Naive B cell (primary cell): ENCODE data around the gene SELPLG. TPM values are rescaled to one million over a fixed set of nuclear protein-coding genes. Genes with fewer than 3 reads are reported as not detected.
A peak's percentile ranks its signal among the peaks of the same experiment; 100 is the strongest.
"Not testable (repeated sequence)": the region's sequence is repeated elsewhere in the genome, so short reads cannot be mapped to it uniquely, and the experiment has no call there.

ENCODE experiments used
- ATAC-seq, 2 donors: fragments of 150-1000 bp; cut with Tn5 transposase; 2 replicates each; pipeline ENCODE4 v1.10.0; 2021; ENCODE audit warnings: low read depth in 2 of 2, mild to moderate bottlenecking in 2 of 2, moderate library complexity in 2 of 2
- DNase-seq: peaks from one replicate; pipeline ENCODE4 v3.0.0; 2022
- H3K27ac Mint-ChIP-seq, 6 donors: one replicate each; pipeline ENCODE4 v1.8.0; 2020 to 2022; ENCODE audit warnings: mild to moderate bottlenecking in 6 of 6, mixed read lengths in 6 of 6, moderate library complexity in 5 of 6, inconsistent platforms in 2 of 6
- H3K27me3 Mint-ChIP-seq, 3 donors: one replicate each; pipeline ENCODE4 v1.8.0; 2021 to 2022; ENCODE audit warnings: mixed read lengths in 3 of 3, mild to moderate bottlenecking in 1 of 3
- H3K36me3 Mint-ChIP-seq, 2 donors: one replicate each; pipeline ENCODE4 v1.8.0; 2020 to 2022; ENCODE audit warnings: mixed read lengths in 2 of 2, inconsistent platforms in 1 of 2, mild to moderate bottlenecking in 1 of 2
- H3K4me1 Mint-ChIP-seq, 3 donors: one replicate each; pipeline ENCODE4 v1.8.0; 2020 to 2022; ENCODE audit warnings: mixed read lengths in 3 of 3, inconsistent platforms in 1 of 3, mild to moderate bottlenecking in 1 of 3, moderate library complexity in 1 of 3
- H3K4me3 Mint-ChIP-seq, 8 donors: one replicate each; pipeline ENCODE4 v1.8.0; 2020 to 2022; ENCODE audit warnings: mild to moderate bottlenecking in 8 of 8, mixed read lengths in 8 of 8, moderate library complexity in 8 of 8, inconsistent platforms in 2 of 8
- H3K9me3 Mint-ChIP-seq, 7 donors: one replicate each; pipeline ENCODE4 v1.8.0; 2020 to 2022; ENCODE audit warnings: mixed read lengths in 7 of 7, mild to moderate bottlenecking in 5 of 7, inconsistent platforms in 2 of 7, moderate library complexity in 1 of 7
- polyA plus RNA-seq, 6 donors: library from polyadenylated mRNA; unstranded; fragments of 300-500 nt; fragmentation: Illumina TruSeq; gene quantifications; one replicate each; pipeline ENCODE4 v1.2.3, GENCODE V29; 2021; ENCODE audit warnings: low read depth in 6 of 6

The SELPLG gene
- polyA plus RNA-seq, 6 donors from 2014 or later, result 28.4 to 56.4 (median 36.0) TPM

- Mint-ChIP-seq H3K36me3 (peaks cover 18 to 27% of the 10 kb centered on the region in 2 donors), H3K4me1 (peaks cover 50 to 81% (median 55%) of the 10 kb centered on the region in 3 donors), H3K4me3 (peak overlapping the region in 2 of 8 donors; percentile 13 to 65), H3K27ac (peak overlapping the region in 5 of 6 donors; percentile 29 to 99 (median 88))
- not testable (repeated sequence) for H3K27me3 Mint-ChIP-seq, H3K9me3 Mint-ChIP-seq, DNase-seq, ATAC-seq
Observed at GRCh38 chr12:108618953-108619274, 14.8 kb downstream of the SELPLG start.

GRCh38 chr12:108618079-108618952 lies 15.4 kb downstream of the SELPLG start:
- Mint-ChIP-seq H3K27me3 (no peaks in the 10 kb centered on the region), H3K36me3 (peaks cover 18 to 24% of the 10 kb centered on the region in 2 donors), H3K4me1 (peaks cover 54 to 84% (median 60%) of the 10 kb centered on the region in 3 donors), H3K9me3 (peaks cover 0 to 9% (median 5%) of the 10 kb centered on the region in 7 donors), H3K4me3 (peak overlapping the region in 6 of 8 donors; percentile 1 to 78 (median 48)), H3K27ac (peak overlapping the region; percentile 83 to 99 (median 98))
- ATAC-seq (peak; percentile 45 to 51), DNase-seq (peak; percentile 74)

DNA sequence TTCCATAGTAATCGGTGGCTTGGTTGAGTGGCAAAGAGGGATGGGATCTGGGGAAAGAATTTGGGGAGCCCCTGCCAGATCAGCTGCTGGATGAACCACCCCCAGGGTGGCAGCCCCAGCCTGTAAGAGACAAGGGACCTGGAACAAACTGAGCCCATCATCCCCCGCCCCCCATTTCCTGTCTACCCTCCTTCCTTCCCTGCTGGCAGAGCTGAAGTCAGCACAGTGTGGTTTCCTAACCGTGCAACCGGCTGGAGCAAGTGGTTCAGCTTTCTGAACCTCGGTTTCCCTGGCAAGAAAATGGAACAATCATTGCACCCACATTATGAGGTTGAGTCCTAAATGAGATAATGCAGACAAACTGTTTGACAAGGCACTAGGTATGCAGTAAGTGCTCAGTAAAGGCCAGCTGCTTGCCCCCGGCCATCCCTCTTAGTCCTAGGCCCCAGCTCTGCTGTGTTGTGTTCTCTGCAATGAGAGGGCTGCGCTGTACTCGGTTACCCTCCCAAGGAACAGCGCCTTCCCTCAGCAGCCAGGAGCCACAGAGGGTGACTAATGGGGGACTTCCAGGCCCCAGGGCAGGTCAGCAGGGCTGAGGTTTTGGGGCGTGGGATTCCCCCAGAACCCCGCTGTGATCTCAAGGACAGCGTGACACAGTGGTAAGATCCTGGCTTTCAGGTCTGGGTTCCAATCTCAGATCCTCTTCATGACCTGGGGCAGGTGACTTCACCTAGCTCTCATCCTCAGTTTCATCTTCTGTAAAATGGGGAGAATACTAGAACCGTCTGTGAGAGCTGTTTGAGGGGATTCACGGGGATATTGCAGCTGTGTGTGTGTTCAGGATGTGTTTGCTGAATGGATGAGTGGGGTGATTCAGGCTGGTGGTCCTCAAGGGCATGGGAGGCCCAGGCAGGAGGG lies 16.5 kb downstream of the SELPLG start:
- peaks cover 12 to 19% of the 10 kb centered on the region in 2 donors for H3K36me3 Mint-ChIP-seq
- H3K27ac Mint-ChIP-seq, result peak overlapping the region; percentile 88 to 99 (median 98)
- no peaks in the 10 kb centered on the region for H3K27me3 Mint-ChIP-seq
- peak overlapping the region in 7 of 8 donors; percentile 6 to 85 (median 67) for H3K4me3 Mint-ChIP-seq
- ATAC-seq, result peak; percentile 88 to 89
- DNase-seq, result peak; percentile 82
- peaks cover 54 to 89% (median 62%) of the 10 kb centered on the region in 3 donors for H3K4me1 Mint-ChIP-seq
- H3K9me3 Mint-ChIP-seq, result peaks cover 0 to 9% (median 4%) of the 10 kb centered on the region in 7 donors

DNA sequence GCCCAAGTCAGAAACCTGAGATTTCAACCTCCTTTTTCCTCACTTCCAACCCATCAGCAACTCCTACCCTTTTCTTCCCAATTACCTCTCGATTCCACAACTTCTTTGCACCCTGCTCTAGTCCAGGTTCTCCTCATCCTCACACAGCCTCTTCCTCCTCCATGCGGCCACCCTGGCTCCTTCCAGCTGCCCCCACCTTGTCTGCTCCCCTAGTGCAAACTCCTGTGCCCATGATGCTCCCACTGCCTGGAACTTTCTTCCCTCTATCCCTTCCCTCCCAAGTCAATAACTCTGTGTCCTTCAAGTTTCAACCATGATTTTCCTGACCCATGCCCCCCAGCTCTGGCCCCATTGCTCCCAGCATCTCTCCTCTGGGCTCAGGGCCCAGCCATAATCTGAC lies 17.3 kb downstream of the SELPLG start:
- peak overlapping the region; percentile 88 to 99 (median 98) for H3K27ac Mint-ChIP-seq
- DNase-seq (no peak), ATAC-seq (no peak)
- no peaks in the 10 kb centered on the region for H3K27me3 Mint-ChIP-seq
- peak overlapping the region in 4 of 8 donors; percentile 61 to 85 (median 80) for H3K4me3 Mint-ChIP-seq
- peaks cover 10 to 18% of the 10 kb centered on the region in 2 donors for H3K36me3 Mint-ChIP-seq
- H3K9me3 Mint-ChIP-seq, result peaks cover 0 to 9% (median 4%) of the 10 kb centered on the region in 7 donors
- peaks cover 57 to 84% (median 63%) of the 10 kb centered on the region in 3 donors for H3K4me1 Mint-ChIP-seq

DNA sequence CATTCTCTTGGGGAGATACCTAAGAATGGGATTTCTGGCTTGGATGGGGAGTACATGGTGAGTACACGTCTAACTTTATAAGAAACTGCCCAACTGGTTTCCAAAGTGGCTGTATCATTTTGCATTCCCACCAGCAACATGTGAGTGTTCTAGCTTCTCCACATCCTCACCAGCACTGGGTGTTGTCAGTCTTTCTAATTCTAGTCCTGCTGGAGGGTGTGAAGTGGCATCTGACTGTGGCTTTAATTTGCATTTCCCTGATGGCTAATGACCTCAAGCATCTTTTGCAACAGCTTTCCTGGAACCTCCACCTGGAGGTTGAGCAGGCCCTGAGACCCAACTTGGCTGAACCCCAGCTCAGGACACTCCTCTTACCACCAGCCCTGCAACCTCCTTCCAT lies 17.8 kb downstream of the SELPLG start:
- ATAC-seq, result no peak
- H3K4me1 Mint-ChIP-seq, result peaks cover 53 to 80% (median 59%) of the 10 kb centered on the region in 3 donors
- DNase-seq, result no peak
- H3K27ac Mint-ChIP-seq, result peak overlapping the region in 5 of 6 donors; percentile 59 to 99 (median 98)
- H3K36me3 Mint-ChIP-seq, result peaks cover 10 to 14% of the 10 kb centered on the region in 2 donors
- peak overlapping the region in 1 of 8 donors; percentile 44 for H3K4me3 Mint-ChIP-seq
- H3K9me3 Mint-ChIP-seq, result peaks cover 0 to 9% (median 4%) of the 10 kb centered on the region in 7 donors
- H3K27me3 Mint-ChIP-seq, result no peaks in the 10 kb centered on the region

DNA sequence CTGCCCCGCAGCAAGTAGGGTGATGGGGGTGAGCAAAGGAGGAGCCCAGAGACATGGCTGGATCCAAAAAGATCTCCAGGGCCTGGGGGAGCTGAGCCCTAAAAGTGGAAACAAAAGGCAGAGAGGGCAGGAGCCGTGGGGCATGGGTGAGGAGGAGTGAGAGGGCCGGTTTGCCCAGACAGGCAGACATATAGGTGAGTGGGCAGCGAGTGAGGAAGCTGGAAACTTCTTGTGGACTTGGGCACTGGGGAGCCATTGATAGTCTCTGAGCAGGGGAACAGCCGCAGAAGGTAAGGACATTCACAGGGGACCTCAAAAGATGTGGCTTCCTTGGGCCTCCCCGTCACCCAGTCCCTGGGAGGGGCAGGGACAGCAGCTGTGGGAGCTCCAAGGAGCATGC lies 19.1 kb downstream of the SELPLG start:
- DNase-seq (no peak), ATAC-seq (no peak)
- Mint-ChIP-seq H3K9me3 (peaks cover 0 to 9% (median 4%) of the 10 kb centered on the region in 7 donors), H3K27me3 (peaks cover 0 to 6% (median 0%) of the 10 kb centered on the region in 3 donors), H3K27ac (peak overlapping the region in 5 of 6 donors; percentile 61 to 99 (median 96)), H3K36me3 (peaks cover 7 to 10% of the 10 kb centered on the region in 2 donors), H3K4me3 (no peak overlapping the region), H3K4me1 (peaks cover 48 to 73% (median 59%) of the 10 kb centered on the region in 3 donors)

DNA sequence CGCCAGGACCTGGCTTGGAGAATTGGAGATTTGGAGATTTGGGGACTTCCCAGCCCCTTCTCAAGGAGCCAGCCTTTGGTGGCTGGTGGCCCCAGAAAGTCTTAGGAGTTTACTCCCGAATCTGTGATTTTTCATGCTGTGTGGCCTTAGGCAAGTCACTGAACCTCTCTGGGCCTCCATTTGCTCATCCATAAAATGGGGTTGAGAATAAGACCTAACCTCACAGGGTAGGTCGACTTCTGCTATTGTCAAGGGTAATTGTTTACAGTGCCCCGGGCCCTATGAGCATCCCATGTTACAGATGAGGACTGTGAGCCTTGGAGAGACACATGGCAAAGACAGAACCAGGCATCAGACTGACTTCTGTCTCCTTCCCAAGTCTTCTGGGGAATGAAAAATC lies 19.7 kb downstream of the SELPLG start:
- peaks cover 6 to 10% of the 10 kb centered on the region in 2 donors for H3K36me3 Mint-ChIP-seq
- ATAC-seq (no peak), DNase-seq (no peak)
- H3K9me3 Mint-ChIP-seq, result peaks cover 0 to 9% (median 4%) of the 10 kb centered on the region in 7 donors
- peak overlapping the region in 5 of 6 donors; percentile 61 to 99 (median 96) for H3K27ac Mint-ChIP-seq
- H3K4me3 Mint-ChIP-seq, result no peak overlapping the region
- peaks cover 48 to 67% (median 59%) of the 10 kb centered on the region in 3 donors for H3K4me1 Mint-ChIP-seq
- peaks cover 0 to 6% (median 0%) of the 10 kb centered on the region in 3 donors for H3K27me3 Mint-ChIP-seq

- peaks cover 6 to 10% of the 10 kb centered on the region in 2 donors for H3K36me3 Mint-ChIP-seq
- ATAC-seq, result no peak
- DNase-seq, result no peak
- peaks cover 0 to 9% (median 4%) of the 10 kb centered on the region in 7 donors for H3K9me3 Mint-ChIP-seq
- H3K4me1 Mint-ChIP-seq, result peaks cover 45 to 62% (median 54%) of the 10 kb centered on the region in 3 donors
- H3K4me3 Mint-ChIP-seq, result no peak overlapping the region
- peak overlapping the region in 4 of 6 donors; percentile 69 to 98 (median 82) for H3K27ac Mint-ChIP-seq
- H3K27me3 Mint-ChIP-seq, result peaks cover 0 to 10% (median 2%) of the 10 kb centered on the region in 3 donors
Observed at GRCh38 chr12:108613548-108613947, 20.1 kb downstream of the SELPLG start.

DNA sequence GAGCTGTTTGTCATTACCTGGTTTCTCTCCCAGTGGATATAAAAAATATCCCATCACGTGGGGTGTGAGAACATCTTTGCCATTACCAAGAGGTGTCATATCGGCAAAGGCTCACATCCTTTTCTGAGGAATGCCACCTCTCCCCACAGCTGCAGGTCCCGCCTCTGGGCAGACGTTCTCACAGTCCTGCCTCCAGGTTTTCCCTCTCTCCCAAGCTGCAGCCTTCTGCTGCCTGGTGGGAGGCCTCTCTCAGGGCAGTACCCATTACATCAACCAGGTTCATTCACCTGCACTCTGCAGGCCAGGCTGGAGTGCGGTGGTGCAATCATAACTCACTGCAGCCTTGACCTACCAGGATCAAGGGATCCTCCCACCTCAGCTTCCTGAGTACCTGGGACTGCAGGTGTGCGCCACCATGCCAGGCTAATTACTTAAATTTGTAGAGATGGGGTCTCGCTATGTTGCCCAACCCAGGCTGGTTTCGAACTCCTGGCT lies 20.9 kb downstream of the SELPLG start:
- Mint-ChIP-seq H3K9me3 (peaks cover 0 to 9% (median 4%) of the 10 kb centered on the region in 7 donors), H3K36me3 (peaks cover 6 to 10% of the 10 kb centered on the region in 2 donors), H3K27me3 (peaks cover under 1 to 16% (median 9%) of the 10 kb centered on the region in 3 donors), H3K4me3 (peak overlapping the region in 1 of 8 donors; percentile 77), H3K4me1 (peaks cover 38 to 55% (median 47%) of the 10 kb centered on the region in 3 donors), H3K27ac (peak overlapping the region in 3 of 6 donors; percentile 7 to 98 (median 87))
- no peak for ATAC-seq
- no peak for DNase-seq

DNA sequence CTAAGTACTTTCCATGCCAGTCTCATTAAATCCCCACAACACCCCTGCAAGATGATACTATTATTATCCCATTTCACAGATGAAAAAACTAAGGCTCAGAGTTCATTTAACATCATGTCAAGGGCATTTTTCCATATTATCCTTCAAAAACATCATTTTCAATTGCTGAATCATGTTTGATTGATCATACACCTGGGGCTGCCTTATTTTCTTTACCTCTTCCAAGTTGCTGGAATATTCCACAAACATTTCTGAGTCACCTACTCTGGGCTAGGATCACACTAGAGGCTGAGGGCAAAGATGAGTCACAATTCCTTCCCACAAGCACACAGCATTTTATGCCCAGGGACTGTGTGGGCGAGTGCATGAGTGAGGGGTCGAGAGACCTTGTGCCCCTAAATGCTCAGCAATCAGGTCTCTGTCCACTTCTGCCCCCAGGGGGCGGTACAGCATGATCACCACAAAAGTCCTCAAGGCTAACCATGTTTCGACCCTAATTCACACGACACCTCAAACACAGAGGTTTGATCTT lies 21.7 kb downstream of the SELPLG start:
- H3K36me3 Mint-ChIP-seq, result peaks cover 6 to 10% of the 10 kb centered on the region in 2 donors
- H3K9me3 Mint-ChIP-seq, result peaks cover 0 to 9% (median 4%) of the 10 kb centered on the region in 7 donors
- H3K4me1 Mint-ChIP-seq, result peaks cover 32 to 46% (median 38%) of the 10 kb centered on the region in 3 donors
- ATAC-seq (peak; percentile 54 to 67), DNase-seq (peak; percentile 66)
- H3K27me3 Mint-ChIP-seq, result peaks cover 4 to 18% (median 17%) of the 10 kb centered on the region in 3 donors
- peak overlapping the region in 3 of 6 donors; percentile 47 to 98 (median 50) for H3K27ac Mint-ChIP-seq
- peak overlapping the region in 2 of 8 donors; percentile 37 to 77 for H3K4me3 Mint-ChIP-seq

DNA sequence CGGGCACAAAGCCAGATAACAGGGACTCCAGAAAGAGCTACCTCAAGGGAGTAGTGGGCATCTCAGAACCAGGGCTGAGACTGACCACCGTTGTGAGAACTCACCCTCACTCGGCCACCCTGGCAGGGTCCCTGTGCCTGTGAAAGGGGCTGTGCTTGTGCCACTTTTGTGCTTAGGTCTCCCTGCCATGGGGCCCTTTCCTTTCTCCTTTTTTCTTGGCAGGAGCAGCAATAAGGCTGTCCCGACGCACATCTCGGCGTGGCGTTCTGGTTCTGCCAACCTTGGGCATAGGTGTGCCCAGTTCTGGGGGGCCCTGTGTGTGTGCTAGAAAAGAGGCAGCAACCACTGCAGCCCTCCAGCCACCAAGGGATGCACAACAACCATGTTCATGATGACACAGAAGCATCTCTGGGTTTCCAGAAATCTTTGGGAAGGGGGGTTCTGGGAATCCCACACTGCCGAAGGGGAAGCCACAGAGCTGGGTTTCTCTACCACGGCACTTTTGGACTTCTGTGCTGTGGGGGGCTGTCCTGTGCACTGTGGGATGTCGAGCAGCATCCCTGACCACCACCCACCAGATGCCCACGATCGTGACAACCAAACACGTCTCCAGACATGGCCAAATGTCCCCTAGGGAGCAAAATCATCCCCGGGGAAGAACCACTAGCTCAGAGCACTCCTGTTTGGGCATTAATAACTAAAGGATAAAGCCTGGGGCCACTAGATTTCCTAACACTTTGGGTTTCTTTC lies 22.7 kb downstream of the SELPLG start:
- DNase-seq (no peak), ATAC-seq (no peak)
- Mint-ChIP-seq H3K4me1 (peaks cover 23 to 37% (median 29%) of the 10 kb centered on the region in 3 donors), H3K36me3 (peaks cover under 1 to 2% of the 10 kb centered on the region in 2 donors), H3K4me3 (peak overlapping the region in 1 of 8 donors; percentile 68), H3K27ac (peak overlapping the region in 2 of 6 donors; percentile 34 to 98), H3K9me3 (peaks cover 0 to 4% (median 0%) of the 10 kb centered on the region in 7 donors), H3K27me3 (peaks cover 4 to 19% (median 18%) of the 10 kb centered on the region in 3 donors)
